HG03045 (cell line): ENCODE data around the gene TEX14.
A peak's percentile ranks its signal among the peaks of the same experiment; 100 is the strongest.
"Not testable (repeated sequence)": the region's sequence is repeated elsewhere in the genome, so short reads cannot be mapped to it uniquely, and the experiment has no call there.

Experiments used
- ATAC-seq: cut with Tn5 transposase; IDR thresholded peaks from one replicate; pipeline ENCODE4 v1.9.1; 2021; ENCODE audit warnings: mild to moderate bottlenecking, moderate library complexity; ENCODE audit not compliant: unreplicated experiment

The TEX14 gene

DNA sequence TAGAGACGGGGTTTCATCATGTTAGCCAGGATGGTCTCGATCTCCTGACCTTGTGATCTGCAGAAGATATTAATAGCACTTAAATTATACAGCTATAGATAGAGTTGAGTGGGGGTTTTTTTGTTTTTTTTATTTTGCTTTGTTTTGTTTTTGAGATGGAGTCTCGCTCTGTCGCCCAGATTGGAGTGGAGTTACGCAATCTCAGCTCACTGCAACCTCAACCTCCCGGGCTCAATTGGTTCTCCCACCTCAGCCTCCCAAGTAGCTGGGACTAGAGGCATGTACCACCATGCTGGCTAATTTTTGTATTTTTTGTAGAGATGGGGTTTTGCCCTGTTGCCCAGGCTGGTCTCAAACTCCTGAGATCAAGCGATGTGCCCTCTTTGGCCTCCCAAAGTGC is 1.8 kb downstream of the TEX14 start:
- not testable (repeated sequence) for ATAC-seq

DNA sequence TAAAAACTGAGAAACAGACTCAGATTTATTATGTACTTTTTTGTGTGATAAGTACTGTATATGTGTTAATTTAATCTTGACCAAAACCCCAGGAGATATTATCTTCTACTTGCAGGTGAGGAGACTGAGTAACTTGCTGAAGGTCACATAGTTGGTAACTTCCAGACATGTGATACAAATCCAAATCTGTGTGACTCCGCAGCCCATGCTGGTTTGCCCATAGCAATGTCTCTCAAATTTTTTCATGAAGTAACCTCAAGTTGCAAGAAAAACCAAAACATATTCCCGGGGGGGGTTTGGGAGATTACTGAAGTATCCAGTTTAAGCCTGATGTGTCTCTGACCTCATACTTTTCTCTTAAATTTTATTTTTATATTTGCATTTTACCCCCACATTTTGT is 3.3 kb downstream of the TEX14 start:
- ATAC-seq: no peak

DNA sequence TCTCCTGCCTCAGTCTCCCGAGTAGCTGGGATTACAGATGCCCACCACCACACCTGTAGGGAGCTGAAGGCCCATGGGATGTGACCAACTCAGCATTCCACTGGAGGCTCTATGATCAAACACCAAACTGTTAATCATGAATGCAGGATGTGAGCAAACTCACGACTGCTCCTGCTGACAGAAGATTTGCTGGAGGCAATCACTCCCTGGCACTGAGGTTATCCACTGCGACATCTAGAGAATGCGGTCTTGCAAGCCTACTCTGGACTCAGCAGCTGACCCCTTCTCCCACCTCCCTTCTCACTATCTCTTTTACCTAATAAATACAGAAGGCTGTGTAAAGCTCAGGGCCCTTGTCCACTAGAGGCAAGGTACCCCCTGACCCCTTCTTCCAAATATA is 4.9 kb downstream of the TEX14 start:
- ATAC-seq: no peak

GRCh38 chr17:58684462-58684861 is 7.4 kb downstream of the TEX14 start:
- ATAC-seq: not testable (repeated sequence)

- ATAC-seq: no peak
Observed at GRCh38 chr17:58684003-58684402, 7.8 kb downstream of the TEX14 start.

DNA sequence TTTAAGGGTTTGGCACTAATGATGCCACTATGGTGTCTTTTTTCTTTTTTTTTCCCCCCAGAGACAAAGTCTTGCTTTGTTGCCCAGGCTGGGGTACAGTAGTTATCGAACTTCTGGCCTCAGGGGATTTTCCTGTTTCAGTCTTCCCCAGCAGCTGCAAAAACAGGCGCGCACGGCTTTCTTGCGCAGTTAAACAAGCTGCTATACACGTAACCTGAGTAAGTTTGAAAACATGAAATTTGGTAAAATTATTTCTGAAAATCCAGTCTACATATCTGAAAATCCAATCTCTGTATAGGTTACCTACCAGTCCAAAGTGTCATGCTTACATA is 11.8 kb downstream of the TEX14 start:
- no peak for ATAC-seq

GRCh38 chr17:58679263-58680037 is 12.4 kb downstream of the TEX14 start:
- ATAC-seq: no peak

GRCh38 chr17:58678287-58678686 is 13.6 kb downstream of the TEX14 start:
- ATAC-seq: not testable (repeated sequence)

- no peak for ATAC-seq
Observed at GRCh38 chr17:58677194-58677880, 14.5 kb downstream of the TEX14 start.

GRCh38 chr17:58671969-58672368 is 19.9 kb downstream of the TEX14 start:
- no peak for ATAC-seq

GRCh38 chr17:58669853-58670252 is 22.0 kb downstream of the TEX14 start:
- no peak for ATAC-seq

DNA sequence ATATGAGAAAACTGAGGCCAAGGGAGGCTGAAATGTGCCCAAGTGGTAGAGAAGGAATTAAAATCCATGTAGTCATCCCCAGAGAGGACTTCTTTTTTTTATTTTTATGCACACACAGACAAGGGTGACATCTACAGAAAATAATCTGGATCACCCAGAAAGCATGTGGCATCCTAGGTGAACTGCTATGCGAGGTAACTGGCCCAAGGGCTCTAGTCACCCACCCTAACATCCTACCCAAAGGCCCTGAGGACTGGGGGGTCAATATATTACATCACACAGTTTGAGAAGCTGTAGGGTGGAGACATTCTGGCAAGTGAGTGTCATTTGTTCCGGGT is 23.3 kb downstream of the TEX14 start:
- no peak for ATAC-seq

GRCh38 chr17:58667934-58668597 is 23.8 kb downstream of the TEX14 start:
- no peak for ATAC-seq

GRCh38 chr17:58666858-58667267 is 25.0 kb downstream of the TEX14 start:
- no peak for ATAC-seq

GRCh38 chr17:58665946-58666857 is 25.6 kb downstream of the TEX14 start:
- ATAC-seq: no peak

GRCh38 chr17:58664302-58664701 is 27.5 kb downstream of the TEX14 start:
- no peak for ATAC-seq

DNA sequence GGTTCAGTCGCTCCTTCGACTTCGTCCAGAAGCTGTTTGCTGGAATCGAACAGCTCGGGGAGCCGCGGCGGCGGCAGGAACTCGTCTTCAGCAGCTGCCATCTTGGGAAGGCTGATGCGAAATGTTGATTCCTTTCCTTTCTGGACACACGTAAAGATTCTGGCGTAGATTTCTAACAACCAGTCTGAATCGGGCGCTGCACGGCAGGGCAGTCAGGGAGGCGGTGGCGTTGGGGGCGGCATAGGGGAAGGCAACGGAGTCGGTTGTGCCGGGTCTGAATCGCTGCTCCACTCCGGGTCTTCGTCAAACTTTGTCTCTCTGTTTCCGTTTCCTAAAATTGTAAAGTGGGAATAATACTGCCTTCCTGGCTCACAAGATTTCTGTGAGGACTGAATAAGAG is 30.3 kb downstream of the TEX14 start:
- ATAC-seq: no peak

DNA sequence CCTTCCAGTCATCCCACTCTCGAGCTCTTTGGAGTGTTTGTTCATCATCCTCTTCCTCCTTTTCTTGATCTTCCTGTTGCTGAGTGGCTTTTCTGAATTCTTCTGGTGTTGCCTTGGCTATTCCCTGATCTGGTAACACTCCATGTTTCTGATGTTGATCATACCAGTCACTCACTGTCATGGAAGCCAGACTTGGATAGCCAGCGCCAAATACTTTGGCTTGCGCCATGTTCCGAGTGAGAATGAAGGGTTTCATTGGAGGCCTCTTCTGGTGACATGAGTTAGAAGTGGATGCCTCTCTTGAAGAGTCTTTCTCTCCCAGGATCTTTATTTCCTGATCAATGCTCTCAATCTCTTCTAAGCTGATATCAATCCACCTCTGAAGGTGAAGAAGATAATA is 31.2 kb downstream of the TEX14 start:
- ATAC-seq: no peak

- ATAC-seq: not testable (repeated sequence)
Observed at GRCh38 chr17:58659714-58660084, 32.1 kb downstream of the TEX14 start.

DNA sequence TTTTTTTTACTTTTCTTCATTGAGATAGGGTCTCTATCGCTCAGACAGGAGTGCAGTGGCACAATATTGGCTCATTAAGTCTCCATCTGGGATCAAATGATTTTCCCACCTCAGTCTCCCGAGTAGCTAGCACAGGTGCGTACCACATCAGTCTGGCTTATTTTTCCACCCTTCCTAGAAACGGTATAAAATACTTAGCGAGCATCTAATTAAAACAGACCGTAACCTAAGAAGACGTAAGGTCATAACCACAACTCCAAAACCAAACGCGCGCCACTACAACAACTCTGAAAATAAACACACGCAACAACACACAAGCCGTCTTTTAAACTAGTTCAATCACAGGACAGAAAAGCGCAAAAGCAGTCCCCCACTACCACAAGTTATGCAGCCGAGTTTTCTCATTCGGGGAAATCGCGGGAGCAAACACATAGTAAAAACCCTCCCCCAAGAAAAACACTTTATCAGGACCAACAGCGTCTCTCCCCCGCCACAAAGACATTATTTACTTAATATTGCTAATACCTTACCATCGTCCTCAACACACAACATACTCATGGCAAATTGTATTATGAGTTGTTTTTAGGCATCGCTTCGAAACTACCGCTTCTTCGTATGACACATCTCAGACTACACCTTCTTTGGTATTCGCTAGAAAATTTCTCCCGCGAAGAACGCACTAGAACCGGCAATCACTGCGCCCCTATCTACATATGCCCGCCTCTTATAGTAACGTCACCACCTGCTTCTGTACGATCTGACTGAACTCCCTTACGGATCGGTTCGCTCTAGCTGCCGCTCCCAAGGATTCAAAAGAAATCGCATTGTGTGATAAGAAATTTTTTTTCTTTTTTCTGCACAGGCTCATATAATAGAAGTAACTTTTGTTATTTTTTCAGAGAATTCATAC is 32.8 kb downstream of the TEX14 start:
- ATAC-seq: peak; percentile 77
